HG03521 (cell line): ENCODE data around the gene PATJ.
"Not testable (repeated sequence)": the region's sequence is repeated elsewhere in the genome, so short reads cannot be mapped to it uniquely, and the experiment has no call there.

Source experiments
- ATAC-seq: cut with Tn5 transposase; IDR thresholded peaks from one replicate; pipeline ENCODE4 v1.9.1; 2021; ENCODE audit warnings: mild to moderate bottlenecking, moderate library complexity; ENCODE audit not compliant: unreplicated experiment

Gene PATJ

GRCh38 chr1:61941794-61942193 lies 199.5 kb downstream of the PATJ start:
- ATAC-seq, result no peak

- no peak for ATAC-seq
These were observed 200.6 kb downstream of the PATJ start for GRCh38 chr1:61942856-61943255.

GRCh38 chr1:61948685-61949084 lies 206.4 kb downstream of the PATJ start:
- ATAC-seq, result not testable (repeated sequence)

- no peak for ATAC-seq
These were observed 208.1 kb downstream of the PATJ start for GRCh38 chr1:61950418-61950817.

DNA sequence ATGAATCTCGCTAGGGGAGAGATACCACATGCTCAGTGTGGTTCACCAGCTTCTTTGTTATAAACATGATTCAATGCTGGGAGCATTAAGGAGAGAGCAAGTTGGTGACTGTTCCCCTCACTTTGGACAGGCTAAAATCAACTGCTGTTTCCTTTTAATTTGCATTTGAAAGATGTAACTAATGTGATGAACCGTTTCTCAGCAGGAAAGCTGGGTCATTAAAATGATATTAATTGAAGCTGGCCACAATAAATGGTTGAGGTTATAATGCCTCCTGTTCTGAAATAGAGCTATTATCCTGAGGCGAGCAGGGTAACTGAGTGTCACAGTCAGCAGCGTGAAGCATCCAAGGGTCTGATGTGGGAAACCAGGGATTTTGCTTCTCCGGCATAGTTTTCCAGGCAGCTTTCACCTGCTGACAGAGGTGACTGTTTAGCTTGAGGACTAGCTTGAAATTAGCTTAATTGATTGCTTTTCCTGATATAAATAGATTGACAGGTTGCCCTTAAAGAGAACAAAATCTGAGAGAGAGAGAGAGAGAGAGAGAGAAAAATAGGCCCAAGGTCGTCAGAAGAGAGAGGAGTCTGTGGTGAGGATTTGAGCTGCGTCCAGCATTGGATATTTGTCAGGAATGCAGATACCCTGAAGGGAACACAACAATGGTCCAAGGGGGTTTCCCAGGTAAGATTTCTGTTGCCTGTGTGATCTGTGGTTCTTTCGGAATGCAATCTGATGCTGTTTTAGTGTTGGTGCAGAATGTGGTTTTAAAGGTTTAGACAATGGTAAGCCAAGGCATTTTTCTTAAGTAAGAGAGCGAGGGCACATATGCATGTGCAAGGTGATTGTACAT lies 209.7 kb downstream of the PATJ start:
- ATAC-seq, result no peak

- ATAC-seq, result no peak
These were observed 210.4 kb downstream of the PATJ start for GRCh38 chr1:61952675-61953074.

- no peak for ATAC-seq
These were observed 211.0 kb downstream of the PATJ start for GRCh38 chr1:61953076-61953789.

DNA sequence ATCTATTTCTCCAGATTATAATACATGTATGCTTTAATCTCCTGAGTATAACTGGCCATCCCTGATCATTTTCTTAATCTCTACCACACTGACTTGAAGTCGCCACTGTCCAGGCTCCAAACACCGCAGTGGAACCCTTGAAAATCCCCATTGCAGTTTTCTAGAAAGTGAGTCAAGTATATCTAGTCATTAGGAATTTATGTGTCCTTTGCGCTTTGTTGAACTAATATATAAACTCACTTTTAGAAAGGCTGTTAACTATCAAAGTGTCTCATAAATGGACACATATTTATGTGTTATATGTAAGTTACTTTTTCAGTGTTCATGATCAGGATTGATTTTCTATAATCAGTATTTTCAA lies 211.5 kb downstream of the PATJ start:
- no peak for ATAC-seq

DNA sequence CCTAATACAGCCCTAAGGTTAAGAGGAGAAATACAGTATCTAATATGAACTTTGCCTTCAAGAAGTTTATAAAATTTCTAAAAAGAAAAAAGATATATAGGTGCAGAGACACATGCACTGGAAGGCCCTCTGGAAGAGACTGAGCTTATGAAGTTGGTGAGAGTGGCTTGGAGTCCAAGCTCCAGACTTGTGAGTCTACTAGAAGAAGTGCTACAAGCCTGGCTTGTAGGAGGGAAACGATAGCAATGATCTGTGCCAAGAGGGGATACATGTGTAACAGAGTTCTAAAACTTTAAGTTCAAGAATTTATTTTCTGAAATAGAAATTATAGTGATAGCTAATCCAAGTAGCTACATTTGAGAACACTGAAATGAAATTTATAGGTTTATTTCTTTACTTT lies 213.0 kb downstream of the PATJ start:
- ATAC-seq, result no peak

DNA sequence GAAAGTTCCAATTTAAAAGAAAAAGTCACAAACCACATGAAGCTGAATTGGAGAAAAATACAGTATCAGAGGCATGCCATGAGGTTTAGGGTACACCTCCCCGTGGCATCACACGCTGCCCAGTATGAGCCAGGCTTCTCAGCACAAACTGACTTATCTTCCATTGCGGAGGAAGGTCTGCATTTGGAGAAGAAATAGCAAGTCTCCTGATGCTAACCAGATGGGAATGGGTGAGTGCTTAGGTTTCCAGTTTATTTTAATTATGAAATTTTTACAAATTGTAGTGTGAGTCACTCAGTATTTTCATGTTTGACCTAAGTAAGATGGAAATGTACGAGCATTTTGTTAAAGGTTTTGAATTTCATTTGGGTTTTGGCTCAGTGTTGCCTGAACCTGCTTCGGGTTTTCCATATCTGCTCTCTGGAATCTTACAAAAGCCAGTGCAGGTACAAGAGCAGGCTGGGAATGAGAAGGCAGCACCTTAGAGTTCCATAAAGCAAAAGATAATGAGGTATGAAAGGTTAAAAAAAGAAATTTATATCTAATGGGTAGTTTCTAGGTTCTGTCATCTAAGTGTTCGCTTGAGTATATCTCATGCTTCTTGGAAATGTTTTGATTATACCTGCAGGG lies 213.9 kb downstream of the PATJ start:
- ATAC-seq, result no peak

- ATAC-seq, result no peak
These were observed 214.5 kb downstream of the PATJ start for GRCh38 chr1:61956784-61957183.

GRCh38 chr1:61961009-61961408 lies 218.7 kb downstream of the PATJ start:
- no peak for ATAC-seq

- no peak for ATAC-seq
These were observed 220.4 kb downstream of the PATJ start for GRCh38 chr1:61962631-61963030.

GRCh38 chr1:61966450-61967225 lies 224.4 kb downstream of the PATJ start:
- not testable (repeated sequence) for ATAC-seq

GRCh38 chr1:61967750-61968149 lies 225.5 kb downstream of the PATJ start:
- no peak for ATAC-seq

- ATAC-seq, result no peak
These were observed 226.6 kb downstream of the PATJ start for GRCh38 chr1:61968869-61969268.

- ATAC-seq, result no peak
These were observed 231.0 kb downstream of the PATJ start for GRCh38 chr1:61973100-61973837.

DNA sequence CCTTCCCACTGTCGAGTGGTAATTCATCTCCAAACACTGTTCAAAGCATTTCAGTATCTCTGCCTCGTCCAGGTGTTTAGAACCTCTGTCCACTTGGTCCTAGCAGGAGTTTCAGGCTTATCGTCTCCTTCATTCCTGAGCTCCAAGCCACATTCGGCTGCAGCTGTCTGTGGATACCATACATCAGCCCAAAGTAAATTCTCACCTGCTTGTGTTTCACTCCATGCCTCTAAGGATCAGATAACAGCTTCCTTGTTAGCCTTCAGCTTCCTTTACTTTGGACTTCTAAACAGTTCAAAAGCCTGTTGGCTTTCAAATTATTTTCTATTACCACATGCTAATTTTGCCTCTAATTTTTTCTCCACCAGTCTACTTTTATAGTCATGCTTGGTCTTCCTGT lies 233.4 kb downstream of the PATJ start:
- no peak for ATAC-seq

DNA sequence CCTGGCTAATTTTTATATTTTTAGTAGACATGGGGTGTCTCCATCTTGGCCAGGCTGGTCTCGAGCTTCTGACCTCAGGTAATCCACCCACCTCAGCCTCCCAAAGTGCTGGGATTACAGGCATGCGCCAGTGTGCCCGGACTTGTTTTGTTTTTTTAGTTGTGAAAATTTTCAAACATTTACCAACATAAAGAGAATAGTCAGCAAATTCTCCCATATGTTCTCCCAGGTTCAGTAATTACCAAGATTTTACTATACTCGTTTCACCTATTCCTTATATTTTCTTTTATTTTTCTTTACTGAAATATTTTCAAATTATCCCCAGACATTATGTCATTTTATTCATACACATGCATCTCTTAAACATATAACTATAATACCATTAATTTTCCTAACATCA lies 234.3 kb downstream of the PATJ start:
- no peak for ATAC-seq

DNA sequence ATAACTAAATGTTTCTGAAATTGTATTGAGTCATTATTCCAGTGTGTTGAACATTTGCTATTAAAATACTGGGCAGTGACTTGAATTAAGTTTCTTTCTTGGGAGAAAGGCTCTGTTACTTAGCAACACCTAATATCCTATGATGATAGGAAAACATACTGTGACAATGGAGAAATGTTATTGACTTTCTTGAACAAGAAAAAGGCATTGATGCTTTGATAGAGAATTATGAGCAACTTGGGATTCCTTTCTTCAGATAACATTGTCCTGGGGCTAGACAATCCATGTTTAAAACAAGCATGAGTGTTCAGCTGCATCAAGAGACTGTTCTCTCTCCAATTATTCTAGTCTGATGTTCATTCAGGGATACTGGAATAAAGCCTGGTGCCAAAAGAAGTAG lies 236.5 kb downstream of the PATJ start:
- ATAC-seq, result no peak
